B cell (primary cell): ENCODE data around the gene CCDC74A.
"Not testable (repeated sequence)": the region's sequence is repeated elsewhere in the genome, so short reads cannot be mapped to it uniquely, and the experiment has no call there.

Experiments
- CTCF ChIP-seq: fragments of 200-600 bp; IDR thresholded peaks from one replicate; pipeline ENCODE4 v1.8.0; 2022; ENCODE audit warnings: antibody characterized with exemption, mild to moderate bottlenecking
- EZH2 ChIP-seq: IDR thresholded peaks from 2 replicates; pipeline ENCODE4 v1.6.1; 2012; ENCODE audit warnings: borderline replicate concordance, low read depth, mild to moderate bottlenecking, moderate library complexity, low read length; ENCODE audit not compliant: insufficient read depth, poor library complexity, severe bottlenecking

GRCh38 chr2:131511969-131512870 is 15.5 kb upstream of the CCDC74A start:
- not testable (repeated sequence) for TF ChIP-seq CTCF, EZH2
